Stimulated activated CD4-positive, alpha-beta T cell treated with anti-CD3 and anti-CD28 coated beads, Interleukin-4, amount 100 ng/mL, for 24 hours (primary cell): ENCODE results near the gene DUSP12.
"Not testable (repeated sequence)": the region's sequence is repeated elsewhere in the genome, so short reads cannot be mapped to it uniquely, and the experiment has no call there.

ENCODE experiments used
- DNase-seq: peaks from one replicate; pipeline ENCODE4 v3.0.0-alpha.2; 2020

Gene DUSP12

DNA sequence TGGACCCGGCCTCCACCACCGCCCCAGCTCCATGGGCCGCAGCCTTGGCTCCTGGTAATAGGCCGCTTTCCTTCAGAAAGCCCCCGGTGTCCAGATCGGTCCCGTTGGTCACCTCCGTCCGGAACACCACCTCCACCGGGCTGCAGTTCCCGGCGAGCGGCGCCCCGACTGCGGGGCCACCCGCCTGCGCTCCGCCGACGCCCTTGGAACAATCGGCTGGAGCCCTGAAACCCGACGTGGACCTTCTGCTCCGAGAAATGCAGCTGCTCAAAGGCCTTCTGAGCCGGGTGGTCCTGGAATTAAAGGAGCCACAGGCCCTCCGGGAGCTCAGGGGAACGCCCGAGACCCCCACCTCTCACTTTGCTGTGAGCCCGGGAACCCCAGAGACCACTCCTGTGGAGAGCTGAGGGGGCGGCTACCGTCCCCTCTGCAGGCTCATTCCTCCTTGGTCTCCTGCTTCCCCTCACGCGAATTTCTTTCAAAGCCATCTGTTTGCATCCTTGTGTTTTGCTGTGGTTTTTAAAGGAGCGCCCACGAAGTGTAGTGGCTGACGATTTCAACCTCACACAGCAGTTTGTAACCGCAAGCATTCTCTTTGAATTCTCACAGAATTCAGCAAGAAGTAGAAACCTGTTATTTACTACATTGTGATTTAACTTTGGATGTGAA, 22.2 kb upstream of the DUSP12 start:
- DNase-seq = peak; percentile 36

DNA sequence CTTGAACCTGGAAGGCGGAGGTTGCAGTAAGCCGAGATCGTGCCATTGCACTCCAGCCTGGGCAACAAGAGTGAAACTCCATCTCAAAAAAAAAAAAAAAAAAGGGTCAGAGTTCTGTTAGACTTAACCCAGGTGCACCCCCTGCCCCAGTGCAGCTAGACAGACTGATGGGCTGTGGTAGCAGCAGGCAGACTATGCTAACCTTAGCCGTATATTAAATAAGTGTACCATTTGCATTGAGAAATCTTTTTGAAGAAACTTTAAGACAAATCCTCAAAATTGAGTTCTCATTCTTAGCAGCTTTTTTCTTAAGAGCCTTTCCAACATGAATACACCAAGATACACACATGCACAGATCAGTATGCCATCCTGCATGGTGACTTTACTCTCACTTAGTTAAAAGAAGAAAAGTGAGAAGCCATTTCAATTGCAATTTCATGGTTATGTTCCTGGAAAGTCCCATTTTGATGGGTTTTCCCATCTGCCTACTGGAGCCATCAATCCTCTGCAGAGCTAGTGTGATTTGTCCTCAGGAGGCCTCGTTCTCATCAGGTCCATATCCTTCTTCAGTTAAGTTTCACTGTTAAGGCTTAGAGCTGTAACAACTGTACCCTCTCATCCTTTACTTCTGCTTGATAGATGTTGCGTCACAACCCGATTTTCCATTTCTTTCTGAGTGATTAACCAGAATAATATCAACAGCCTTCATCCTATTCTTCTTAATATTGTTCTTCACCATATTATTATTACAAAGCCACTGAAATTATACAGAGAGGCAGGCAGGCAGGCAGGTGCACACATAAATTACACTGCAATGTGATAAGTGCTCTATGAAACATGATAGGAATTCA, 21.0 kb upstream of the DUSP12 start:
- no peak for DNase-seq

DNA sequence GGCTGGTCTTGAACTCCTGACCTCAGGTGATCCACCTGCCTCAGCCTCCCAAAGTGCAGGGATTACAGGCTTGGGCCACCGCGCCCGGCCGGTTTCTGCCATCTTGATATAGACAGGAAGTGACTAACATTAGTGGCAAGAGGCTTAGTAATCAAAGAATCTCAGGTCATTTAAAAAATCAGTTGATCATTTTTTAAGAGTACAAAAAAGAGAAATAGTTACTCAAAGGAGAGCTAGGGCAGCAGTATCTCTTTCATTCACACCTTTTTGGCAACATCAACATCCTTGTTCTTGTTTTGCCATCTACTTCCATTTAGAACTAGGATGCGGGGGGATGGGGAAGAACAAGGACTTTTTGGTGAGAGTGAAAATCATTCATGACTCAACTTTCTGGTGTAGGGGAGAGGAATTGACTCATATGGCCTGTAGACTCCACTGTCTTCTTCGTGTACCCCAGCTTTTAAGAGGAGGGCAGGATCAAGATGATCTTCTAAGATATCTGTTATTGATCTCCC, 19.5 kb upstream of the DUSP12 start:
- peak; percentile 61 for DNase-seq

DNA sequence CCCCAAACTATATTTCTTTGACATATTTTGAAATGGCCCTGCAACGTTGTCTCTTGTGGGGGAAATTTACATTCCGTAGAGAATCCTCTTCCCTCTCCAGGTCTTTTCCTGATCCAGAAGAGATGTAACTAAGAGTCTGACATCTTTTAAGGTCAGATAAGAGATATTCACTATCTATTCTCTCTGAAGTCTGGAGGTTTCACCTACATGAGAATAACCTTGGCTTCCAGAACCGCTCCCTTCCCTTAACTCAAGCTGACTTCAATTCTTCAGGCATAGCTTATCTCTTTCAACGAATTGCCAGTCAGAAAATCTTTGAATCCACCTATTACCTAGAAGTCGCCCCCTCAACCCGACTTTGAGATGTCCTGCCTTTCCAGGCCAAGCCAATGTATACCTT, 18.3 kb upstream of the DUSP12 start:
- DNase-seq = no peak

DNA sequence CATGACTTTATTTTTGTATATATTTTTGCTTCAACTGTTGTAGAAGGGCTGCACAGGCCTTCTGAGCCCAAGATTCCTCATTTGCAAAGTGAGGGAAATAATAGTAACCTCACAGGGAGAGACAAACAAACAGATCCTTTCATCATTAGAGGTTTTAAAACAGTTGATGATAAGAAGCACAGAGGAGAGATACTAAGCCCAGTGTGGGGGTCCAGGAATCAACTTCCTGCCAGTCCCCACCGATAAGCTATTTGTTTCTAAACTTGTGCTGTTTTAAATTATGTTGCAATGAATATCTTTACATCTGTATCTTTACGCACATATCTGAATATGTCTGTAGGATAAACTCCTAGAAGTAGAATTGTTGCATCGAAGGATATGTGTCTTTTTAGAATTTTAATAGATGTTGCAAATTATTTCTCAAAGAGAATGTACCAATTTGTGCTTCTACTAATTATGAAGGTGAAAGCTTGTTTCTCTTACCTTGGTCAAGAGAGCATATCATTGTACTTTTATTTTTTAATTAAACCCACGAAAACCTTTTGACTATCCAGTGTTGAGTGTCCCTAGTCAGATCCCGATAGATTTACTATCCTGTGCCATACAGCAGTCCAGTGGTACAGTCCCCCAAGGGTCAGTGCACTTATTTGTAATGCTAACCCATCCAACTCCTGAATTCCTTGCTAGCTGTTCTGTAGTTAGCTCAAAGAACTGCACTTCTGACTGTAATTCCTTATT, 17.4 kb upstream of the DUSP12 start:
- no peak for DNase-seq

DNA sequence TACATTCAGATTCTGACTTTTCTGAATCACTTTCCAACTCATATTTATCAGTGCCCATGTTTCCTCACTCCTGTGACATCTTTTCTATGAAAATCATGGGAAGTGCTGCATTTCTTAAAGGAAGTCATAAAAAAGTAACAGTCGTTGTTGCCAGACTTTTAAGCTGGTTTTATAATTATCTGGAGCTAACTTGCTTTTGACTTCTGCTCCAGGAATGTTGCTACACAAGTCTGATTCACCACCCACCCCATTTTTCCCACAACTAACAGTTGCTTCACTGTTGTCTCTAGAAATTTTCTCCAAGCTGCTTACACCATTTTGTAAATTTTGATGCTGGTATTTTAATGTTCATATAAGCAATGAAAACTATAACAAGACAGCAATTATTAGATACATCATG, 16.1 kb upstream of the DUSP12 start:
- no peak for DNase-seq

DNA sequence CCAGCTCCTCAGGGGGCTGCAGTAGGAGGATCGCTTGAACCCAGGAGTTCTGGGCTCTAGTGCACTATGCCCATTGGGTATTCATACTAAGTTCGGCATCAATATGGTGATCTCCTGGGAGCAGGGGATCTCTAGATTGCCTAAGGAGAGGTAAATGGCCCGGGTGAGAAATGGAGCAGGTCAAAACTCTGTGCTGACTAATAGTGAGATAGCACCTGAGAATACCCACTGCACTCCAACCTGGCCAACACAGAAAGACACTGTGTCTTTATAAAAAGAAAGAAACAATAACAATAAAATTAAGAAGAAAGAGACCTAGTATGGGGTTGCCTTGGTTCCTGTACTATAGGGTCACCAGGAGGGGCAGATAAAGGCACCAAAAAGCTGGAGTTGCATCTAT, 13.7 kb upstream of the DUSP12 start:
- DNase-seq = no peak

DNA sequence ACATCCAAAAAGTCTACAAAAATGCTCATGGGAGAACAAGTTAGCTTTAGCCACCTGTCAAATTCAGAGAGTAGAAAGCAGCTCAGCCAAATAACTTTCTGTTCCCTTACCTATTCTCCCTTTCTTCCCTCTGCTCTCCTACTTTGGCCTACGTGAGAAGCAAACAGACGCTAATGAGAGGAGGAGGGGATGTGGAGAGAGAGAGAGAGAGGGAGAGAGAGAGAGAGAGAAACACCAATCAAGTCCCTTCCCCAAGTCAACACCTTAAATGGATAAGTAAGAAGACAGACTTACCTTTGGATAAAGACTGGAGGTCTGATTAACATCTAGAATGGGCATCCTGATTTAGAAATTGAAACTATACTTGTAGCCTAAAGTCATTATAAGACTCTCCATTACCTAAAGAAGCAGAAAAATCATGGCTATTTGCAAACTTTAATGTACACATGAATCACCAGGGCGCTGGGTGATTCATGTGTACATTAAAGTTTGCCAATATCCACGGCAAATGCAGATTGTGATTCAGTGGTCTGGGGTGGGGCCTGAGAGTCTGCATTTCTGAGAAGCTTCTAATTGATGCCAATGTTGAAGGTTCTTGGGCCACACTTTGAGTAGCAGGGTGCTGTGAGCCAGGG, 13.1 kb upstream of the DUSP12 start:
- DNase-seq = no peak

DNA sequence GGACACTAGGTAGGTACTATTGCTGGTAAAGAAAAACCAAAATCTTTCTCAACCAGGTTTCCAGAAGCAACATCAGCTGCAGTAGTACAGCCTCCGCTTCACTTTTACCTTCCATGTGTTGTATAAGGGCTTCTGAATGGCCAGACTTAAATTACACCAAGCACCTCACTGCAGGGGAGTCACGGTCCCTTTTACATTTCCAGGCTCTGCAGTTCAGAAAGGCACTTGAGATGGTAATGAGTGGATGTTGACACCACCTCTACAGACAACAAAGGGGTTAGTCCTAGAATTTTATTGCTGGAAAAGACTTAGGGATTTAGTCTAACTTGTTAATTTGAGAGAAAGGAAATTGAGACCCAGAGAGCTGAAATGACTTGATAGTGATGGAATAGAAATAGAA, 12.0 kb upstream of the DUSP12 start:
- no peak for DNase-seq

DNA sequence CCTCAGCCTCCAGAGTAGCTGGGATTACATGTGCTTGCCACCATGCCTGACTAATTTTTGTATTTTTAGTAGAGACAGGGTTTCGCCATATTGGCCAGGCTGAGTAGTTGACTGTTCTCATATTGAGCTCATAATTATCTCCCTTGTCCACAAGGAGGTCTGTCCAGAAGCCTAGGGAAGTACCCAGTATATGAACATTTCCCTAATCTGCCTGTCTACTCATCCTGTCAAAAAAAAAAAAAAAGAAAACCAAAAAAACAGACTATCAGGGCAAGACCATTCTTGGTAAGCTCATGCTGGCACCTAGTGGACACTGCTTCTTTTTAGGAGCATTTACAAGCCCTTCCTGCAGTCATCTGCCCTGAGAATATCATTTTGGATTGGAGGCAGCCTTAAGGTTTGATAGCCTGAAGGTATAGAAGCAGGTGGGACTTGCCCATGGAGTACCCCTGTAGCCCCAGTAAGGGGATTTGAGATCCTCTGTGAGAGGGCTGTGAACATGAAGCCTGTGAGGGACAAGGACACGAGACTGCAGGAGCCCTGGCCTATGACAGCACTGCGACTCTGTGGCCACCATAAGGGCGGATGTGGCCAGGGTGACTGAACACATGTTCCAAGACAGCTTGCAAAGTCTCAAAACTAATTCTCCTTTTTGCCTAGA, 10.8 kb upstream of the DUSP12 start:
- DNase-seq = peak; percentile 43

DNA sequence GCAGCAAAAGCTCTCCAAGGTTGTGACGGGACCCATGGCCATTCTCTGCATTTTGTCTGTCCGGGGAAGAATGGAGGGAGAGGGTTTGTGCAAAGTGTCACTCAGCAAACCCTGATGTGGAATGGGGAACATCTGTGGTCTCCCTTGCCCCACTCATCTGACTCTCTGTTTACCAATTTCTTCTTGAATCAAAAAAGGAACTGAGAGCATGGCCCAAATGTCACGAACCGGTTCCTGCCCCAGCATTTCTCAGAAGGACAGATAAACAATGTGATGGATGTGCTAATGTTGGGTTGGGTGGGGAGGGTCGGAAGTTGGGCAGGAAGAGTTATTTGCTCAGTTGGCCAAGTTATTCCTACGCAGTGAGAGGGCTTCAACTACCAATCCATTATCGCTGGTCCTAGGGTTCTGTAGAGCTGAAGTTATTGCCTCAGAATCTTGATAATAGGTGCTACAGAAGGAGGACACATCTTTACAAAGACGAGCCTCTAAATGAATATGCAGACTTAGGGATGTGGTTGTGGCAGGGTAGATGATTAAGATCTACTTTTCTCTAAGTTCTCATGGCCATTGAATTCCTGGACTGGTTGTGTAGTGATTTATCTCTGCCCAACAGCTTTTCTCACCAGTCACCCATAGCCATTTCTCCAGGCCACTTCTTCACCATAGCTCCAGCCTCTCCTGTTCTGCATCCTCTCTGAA, 9.6 kb upstream of the DUSP12 start:
- DNase-seq = no peak

DNA sequence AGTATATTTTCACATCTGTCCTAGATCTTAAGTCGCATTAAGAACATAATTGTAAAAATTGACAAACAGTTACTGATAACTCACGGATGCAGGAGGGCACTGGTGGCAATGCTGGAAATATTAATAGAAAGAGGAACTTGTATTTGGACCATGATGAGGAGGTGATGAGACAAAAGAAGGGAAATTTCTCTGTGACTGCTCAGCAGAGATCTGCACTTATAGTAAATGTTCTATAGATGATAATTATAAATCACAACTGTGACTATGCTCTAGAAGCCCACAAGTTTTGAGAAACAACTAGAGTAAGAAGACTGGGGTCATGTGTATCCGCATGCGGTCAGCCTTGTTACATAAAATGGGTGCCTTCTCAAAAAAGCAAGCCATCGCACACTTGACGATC, 8.7 kb upstream of the DUSP12 start:
- no peak for DNase-seq

DNA sequence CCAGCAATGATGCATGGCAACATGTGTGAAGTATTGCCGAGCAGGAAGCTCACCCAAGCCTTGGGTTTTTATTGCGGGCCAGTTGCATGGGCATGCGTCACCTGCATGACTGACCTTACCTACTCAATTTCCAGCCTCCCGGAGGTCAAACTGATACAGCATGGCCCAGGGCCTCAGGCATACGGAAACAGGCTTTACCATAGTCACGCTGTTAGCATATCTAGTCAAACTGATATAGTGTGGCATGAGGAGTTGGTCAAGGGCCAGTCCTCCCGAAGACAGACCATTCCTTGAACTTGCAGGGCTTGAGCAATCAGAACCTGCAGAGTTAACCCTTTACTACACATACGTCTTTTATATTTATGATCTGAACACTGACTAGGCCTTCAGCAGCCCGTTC, 6.4 kb upstream of the DUSP12 start:
- DNase-seq = no peak

DNA sequence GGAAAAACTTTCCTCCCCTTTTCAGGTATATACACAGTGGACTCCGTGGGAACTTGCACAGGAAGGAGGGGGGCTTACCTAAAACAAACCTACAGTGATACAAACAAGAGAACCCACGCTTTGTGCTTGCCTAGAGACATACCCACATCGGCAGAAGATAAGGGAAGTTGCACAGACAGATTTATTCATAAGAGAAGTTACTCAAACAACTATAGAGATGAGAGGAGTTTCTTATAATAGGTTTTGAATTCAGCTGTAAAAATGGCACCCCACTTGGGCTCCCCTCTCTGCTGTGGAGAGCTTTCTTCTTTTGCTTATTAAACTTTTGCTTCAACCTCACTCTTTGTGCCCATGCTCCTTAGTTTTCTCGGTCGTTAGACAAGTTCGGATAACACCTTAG, 1.8 kb upstream of the DUSP12 start:
- DNase-seq = no peak

DNA sequence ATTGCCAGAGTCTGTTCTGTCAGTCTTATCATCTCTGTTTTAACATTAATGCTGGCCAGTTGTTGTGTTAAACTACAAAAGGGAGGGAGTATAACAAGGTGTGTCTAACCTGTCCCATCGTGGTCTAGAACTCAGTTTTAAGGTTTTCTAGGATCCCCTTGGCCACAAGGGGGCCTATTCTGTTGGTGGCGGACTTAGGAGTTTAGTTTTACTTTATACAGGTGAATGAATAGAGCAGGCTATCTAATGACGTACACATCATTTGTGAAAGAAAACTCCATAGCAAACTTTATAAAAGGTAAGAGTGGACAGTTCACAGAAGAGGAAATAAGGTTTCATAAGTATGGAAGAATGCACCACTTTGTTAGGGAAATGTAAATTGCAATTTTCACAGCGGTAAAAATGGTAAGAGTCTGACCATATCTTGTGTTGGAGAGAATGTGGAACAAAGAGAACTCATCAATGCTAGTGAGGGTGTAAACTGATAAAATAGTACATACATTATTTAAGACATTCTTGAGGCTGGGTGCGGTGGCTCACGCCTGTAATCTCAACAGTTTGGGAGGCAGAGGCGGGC, 14.0 kb downstream of the DUSP12 start:
- DNase-seq = peak; percentile 47

DNA sequence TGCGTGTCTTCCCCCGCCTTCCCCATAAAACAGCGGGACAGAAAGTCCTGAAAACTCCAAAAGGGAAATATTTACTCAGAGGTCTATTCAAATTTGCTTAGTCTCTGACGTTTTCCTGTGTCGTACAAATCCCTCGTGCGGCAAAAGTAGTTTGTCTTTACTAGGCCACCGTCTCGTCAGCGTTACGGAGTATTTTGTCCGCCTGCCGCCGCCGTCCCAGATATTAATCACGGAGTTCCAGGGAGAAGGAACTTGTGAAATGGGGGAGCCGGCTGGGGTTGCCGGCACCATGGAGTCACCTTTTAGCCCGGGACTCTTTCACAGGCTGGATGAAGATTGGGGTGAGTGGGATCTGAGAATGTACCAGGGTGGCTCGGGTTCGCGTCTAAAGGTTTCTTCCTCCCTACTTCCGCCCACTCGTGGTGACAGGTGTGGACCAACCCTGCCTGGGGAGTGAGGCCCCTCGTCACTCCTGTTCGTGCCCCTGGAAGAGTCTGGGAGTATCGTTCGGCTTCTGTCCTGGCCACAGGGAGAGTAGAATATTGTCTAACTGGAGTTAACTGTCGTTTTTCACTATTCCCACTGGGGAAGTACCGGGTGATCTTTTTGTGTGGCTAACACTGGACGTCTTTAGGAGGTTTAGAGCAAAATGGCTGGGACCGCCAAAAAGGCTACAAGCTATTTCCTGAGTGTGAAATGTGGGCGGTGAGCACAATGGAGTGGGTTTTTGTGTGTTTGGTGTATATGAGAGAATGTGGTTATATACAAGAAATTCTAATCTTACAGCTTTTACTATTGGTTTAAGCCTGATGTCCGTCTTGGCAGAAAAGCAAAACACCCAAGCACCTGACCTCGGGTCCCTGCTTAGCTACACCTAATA, 16.8 kb downstream of the DUSP12 start, which contains the start of gene ATF6:
Gene ATF6, plus strand, starts transcription at position 219 of the 880 bp plus-strand sequence. Its CDS starts 41 bp downstream, at position 260.
- peak; percentile 86 for DNase-seq

DNA sequence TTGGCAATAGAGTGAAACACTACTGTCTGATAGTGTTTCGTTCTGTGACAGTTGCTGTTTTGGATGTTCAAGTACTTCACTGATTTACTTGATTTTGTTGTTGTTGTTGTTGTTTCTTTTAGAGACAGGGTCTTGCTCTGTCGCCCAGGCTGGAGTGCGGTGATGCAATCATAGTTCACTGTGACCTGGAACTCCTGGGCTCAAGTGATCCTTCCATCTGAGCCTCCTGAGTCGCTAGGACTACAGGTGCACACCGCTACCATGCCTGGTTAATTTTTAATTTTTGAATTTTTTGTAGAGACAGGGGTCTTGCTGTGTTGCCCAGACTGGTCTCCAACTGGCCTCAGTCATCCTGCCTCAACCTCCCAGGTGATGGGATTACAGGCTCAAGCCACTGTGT, 18.9 kb downstream of the DUSP12 start:
- DNase-seq = no peak

DNA sequence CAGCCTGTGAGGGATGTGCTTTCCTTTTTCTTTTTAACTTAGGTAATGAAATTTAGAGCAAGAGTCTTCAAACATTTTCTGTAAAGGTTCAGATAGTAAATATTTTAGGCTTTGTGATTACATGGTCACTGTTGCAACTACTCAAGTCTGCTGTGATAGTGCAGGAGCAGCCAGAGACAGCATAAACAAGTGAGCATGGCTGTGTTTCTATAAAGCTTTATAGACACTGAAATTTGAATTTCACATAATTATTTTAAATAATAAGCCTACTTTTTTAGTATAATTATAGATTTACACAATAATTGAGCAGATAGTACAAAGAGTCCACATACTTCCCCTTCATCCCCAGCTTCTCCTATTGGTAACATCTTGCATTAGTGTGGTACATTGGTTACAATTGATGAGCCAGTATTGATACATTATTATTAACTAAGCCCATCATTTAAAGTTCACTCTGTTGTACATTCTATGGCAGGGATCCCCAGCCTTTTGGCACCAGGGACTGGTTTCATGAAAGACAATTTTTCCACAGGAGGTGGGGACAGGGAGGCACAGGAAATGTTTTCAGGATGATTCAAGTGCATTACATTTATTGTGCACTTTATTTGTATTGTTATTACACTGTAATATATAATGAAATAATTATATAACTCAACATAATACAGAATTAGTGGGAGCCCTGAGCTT, 19.5 kb downstream of the DUSP12 start:
- no peak for DNase-seq

DNA sequence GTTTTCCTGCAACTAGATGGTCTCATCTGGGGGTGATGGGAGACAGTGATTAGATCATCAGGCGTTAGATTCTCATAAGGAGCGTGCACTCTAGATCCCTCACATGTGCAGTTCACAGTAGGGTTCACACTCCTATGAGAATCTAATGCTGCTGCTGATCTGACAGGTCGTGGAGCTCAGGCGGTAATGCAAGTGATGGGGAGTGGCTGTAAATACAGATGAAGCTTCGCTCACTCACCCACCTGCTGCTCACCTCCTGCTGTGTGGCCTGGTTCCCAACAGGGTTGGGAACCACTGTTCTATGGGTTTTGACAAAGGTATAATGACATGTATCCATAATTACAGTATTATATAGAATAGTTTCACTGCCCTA, 20.1 kb downstream of the DUSP12 start:
- DNase-seq = not testable (repeated sequence)

DNA sequence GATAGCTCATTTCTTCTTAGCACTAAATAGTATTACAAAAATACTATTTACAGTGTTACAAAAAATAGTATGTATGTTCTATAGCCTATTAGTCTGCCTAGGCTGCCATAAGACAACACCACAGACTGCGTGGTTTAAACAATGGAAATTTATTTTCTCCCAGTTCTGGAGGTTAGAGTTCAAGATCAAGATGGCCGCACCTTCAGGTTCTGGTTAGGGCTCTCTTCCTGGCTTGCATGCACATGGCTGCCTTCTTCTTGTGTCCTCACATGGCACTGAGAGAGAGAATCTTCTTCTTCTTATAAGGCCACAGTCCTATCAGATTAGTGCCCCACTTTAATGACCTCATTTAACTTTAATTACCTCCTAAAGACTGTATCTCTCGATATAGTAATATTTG, 20.7 kb downstream of the DUSP12 start:
- DNase-seq = no peak
